Heart left ventricle (tissue), 16 donors: Measurements from ENCODE around the gene PTGDS. TPM values are rescaled to one million over a fixed set of nuclear protein-coding genes. Genes with fewer than 3 reads are reported as not detected.

Experiments
- ATAC-seq, 4 donors: fragments of 200-7000 bp; cut with Tn5 transposase; one replicate each; pipeline ENCODE4 v1.9.1; 2020 to 2022; ENCODE audit warnings: moderate library complexity in 4 of 4, mild to moderate bottlenecking in 3 of 4, moderate number of reproducible peaks in 1 of 4
- DNase-seq, 5 donors: peaks; one replicate each; pipeline ENCODE4 v3.0.0-alpha.2; 2020
- H3K27ac ChIP-seq, 12 donors: fragments of 200-600 bp; sonication (generic) in 4 of 12; one replicate each; pipeline versions ENCODE4 v1.5.0 to v1.8.0; 2016 to 2022; ENCODE audit warnings: mild to moderate bottlenecking in 2 of 12
- H3K27me3 ChIP-seq, 9 donors: fragments of 200-600 bp; sonication (generic) in 2 of 9; one replicate each; pipeline versions ENCODE4 v1.5.1 to v1.8.0; 2016 to 2022; ENCODE audit warnings: mild to moderate bottlenecking in 3 of 9
- H3K36me3 ChIP-seq, 9 donors: fragments of 200-600 bp; sonication (generic) in 2 of 9; one replicate each; pipeline versions ENCODE4 v1.5.0 to v1.8.0; 2018 to 2022; ENCODE audit warnings: mild to moderate bottlenecking in 2 of 9
- H3K4me1 ChIP-seq, 12 donors: fragments of 200-600 bp; sonication (generic) in 4 of 12; one replicate each; pipeline versions ENCODE4 v1.5.0 to v1.8.0; 2016 to 2022; ENCODE audit warnings: mild to moderate bottlenecking in 3 of 12
- H3K4me3 ChIP-seq, 12 donors: fragments of 200-600 bp; sonication (generic) in 4 of 12; one replicate each; pipeline versions ENCODE4 v1.5.0 to v1.8.0; 2017 to 2022; ENCODE audit warnings: mild to moderate bottlenecking in 9 of 12, moderate library complexity in 4 of 12
- H3K9me3 ChIP-seq, 12 donors: fragments of 200-600 bp; sonication (generic) in 4 of 12; one replicate each; pipeline versions ENCODE4 v1.5.0 to v1.8.0; 2016 to 2022; ENCODE audit warnings: mild to moderate bottlenecking in 1 of 12
- POLR2A ChIP-seq, 2 donors: fragments of 450-650 bp; IDR thresholded peaks; one replicate each; pipeline ENCODE4 v1.6.1; 2017; ENCODE audit warnings: antibody characterized with exemption in 2 of 2, mild to moderate bottlenecking in 2 of 2, moderate library complexity in 2 of 2
- WGBS, 4 donors: extraction: QIAGEN DNeasy Blood & Tissue Kit in 2 of 4; methylation state at CpG; one replicate each; pipeline versions ENCODE4 v1.1.5 to v1.1.7; 2013 to 2018; 5-methylcytosine and 5-hydroxymethylcytosine counted together
- intact Hi-C, 10 donors: fragments of 100-400 bp; cut with DNase I; formaldehyde crosslinking; loops; one replicate each; pipeline versions ENCODE4 v1.11.1 to v1.14.2; 2022
- polyA plus RNA-seq, 2 donors: library from polyadenylated mRNA; stranded (reverse); fragments of 200-250 nt; gene quantifications; one replicate each; pipeline ENCODE4 v1.2.3, GENCODE V29; 2013
- total RNA-seq, 9 donors: library from RNA; depleted of rRNA in 2 of 9; stranded (reverse); fragments of >200 nt in 2 of 9; fragmentation: NEBNext Ultra II Directional in 3 of 9; extraction: Animal tissue kit (Norgen Biotek cat#: 25700) in 3 of 9; gene quantifications; one replicate each; pipeline versions ENCODE4 v1.1.0 to v1.2.4, GENCODE V29; 2016 to 2023
- TF ChIP-seq, protein P1 (sequence below), 12 donors: fragments of 200-600 bp; sonication (generic) in 4 of 12; IDR thresholded peaks; one replicate each; pipeline versions ENCODE4 v1.5.0 to v1.8.0; 2018 to 2022; ENCODE audit warnings: antibody characterized with exemption in 12 of 12, mild to moderate bottlenecking in 5 of 12
- donor health status: ischemic (EF 13 %, LVEDD 7.1; RV severe dilation, severe dysfunction).
- donor health status: healthy with polysubstance abuse.
- donor health status: DM: no; HTN: yes; CAD: no.
- donor health status: DM: no; HTN: no; CAD: no.
- donor health status: ischemic (EF 25% LVEDD 6.9; RV normal size, moderate dysfunction).
- donor health status: ischemic (EF 25% LVEDD 5.7; RV mildly dilated, moderate dysfunction).
- donor health status: healthy.
- donor health status: DM: yes; HTN: yes; CAD: no.
- donor health status: ischemic (EF 35%, LVEDD 5.7; RV mildly dilated, moderate dysfunction).
- donor health status: nonischemic (EF 11% LVEDD 7.7; RV severe dilation, severe dysfunction).
- donor health status: DM: yes; HTN: yes; CAD: no.
- donor health status: PGD.
- donor health status: ischemic (EF 29% LVEDD 5.4; RV normal size, mild dysfunction).
- donor health status: nonischemic (EF 23%, LVEDD 6.1; RV moderate dilation, normal function).

PTGDS gene
- total and polyA plus RNA-seq, 11 donors = 1,152 to 5,295 (median 3,109) TPM

DNA sequence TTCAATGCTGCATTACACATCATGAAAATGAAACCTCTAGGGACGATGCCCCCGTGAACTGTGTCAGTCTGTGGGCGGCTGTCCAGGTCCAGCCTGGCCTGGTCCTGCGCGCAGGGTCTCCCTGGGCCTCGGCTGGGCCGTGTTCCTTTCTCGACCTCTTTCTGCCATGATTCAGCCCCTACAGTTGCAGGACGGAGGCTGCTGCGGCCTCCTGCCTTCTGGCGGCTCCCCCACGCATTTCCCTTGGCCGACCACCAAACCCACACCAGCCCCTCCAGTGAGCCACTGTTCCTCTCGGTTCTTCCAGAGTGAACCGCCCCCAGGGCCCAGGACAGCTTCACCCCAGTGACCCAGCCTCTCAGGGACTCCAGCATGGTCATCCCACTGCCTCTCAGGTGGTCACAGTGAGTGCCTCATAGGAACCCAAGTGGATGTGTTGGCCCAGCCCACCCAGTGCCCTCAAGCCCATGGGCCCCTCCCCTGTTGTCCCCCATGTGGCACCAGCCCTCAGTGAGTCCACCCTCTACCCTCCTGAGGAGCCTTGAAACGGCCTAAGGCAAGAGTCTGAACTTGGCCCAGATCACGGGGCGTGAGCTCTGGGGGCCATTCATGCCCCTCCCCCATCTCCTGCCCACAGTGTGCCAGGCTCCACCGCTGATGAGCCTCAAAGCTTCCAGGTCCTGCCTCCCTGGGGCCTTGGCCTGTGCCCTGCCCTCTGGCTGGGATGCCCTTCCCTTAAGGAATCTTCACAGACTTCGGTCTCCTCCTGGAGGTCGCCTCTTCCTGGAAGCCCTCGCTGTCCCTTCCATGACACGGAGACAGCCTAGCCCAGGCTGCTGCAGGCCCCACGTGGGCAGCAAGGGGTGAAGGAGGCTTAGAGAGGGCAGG is 29.1 kb downstream of the PTGDS start:
- 65 to 76% (median 70%) methylated on average over 21 to 24 of the region's 24 CpGs for WGBS, 4 donors
- H3K4me1 ChIP-seq = peaks cover 0 to 8% (median 0%) of the 10 kb centered on the region in 12 donors
- H3K27me3 ChIP-seq = no peaks in the 10 kb centered on the region
- H3K27ac ChIP-seq = no peak overlapping the region
- no peak for DNase-seq
- no peak overlapping the region for H3K4me3 ChIP-seq
- TF ChIP-seq POLR2A (IDR thresholded peaks at IDR 0.05) = no peak
- TF ChIP-seq, protein P1, sequence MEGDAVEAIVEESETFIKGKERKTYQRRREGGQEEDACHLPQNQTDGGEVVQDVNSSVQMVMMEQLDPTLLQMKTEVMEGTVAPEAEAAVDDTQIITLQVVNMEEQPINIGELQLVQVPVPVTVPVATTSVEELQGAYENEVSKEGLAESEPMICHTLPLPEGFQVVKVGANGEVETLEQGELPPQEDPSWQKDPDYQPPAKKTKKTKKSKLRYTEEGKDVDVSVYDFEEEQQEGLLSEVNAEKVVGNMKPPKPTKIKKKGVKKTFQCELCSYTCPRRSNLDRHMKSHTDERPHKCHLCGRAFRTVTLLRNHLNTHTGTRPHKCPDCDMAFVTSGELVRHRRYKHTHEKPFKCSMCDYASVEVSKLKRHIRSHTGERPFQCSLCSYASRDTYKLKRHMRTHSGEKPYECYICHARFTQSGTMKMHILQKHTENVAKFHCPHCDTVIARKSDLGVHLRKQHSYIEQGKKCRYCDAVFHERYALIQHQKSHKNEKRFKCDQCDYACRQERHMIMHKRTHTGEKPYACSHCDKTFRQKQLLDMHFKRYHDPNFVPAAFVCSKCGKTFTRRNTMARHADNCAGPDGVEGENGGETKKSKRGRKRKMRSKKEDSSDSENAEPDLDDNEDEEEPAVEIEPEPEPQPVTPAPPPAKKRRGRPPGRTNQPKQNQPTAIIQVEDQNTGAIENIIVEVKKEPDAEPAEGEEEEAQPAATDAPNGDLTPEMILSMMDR (IDR thresholded peaks at IDR 0.05) = no peak
- peak in 3 of 4 donors; percentile 16 to 34 (median 32) for ATAC-seq
- H3K36me3 ChIP-seq = peaks cover 0 to 25% (median 10%) of the 10 kb centered on the region in 9 donors
- H3K9me3 ChIP-seq = peaks cover 0 to 6% (median 0%) of the 10 kb centered on the region in 12 donors
- intact Hi-C loops = no loop called here

DNA sequence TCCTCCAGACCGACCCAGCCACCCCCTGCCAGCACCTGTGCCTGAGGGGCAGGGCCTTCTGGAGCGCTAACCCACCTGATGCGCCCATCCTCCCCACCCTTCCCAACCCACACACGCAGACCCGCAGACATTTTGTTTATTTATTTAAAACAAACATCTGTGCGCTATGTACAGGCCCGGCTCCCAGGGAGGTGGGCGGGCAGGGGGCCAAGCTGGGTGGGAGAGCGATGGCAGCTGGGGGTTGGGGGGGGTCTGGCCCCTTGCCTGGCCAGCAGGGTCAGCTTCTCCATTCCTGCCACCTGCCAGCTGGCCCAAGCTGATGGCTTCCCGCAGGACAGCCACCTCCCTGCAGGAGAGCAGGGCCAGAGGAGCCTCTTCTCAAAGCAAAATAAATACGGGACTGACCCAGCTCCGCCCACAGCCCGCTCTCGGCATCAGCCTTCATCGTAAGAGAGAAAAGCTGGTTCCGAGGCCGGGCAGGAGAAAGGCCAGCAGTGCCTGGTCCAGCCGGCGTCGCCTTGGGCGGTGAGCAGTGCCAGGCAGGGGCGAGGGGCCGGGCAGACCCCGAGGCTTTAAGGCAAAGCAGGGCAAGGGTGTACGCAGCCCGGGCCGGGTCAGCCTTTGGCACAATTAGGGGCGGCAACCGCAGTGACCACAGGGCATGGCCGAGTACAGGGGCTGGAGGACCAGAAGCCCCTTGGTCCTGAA is 30.0 kb downstream of the PTGDS start:
- intact Hi-C loops = no loop called here
- peaks cover 0 to 34% (median 13%) of the 10 kb centered on the region in 9 donors for H3K36me3 ChIP-seq
- no peak overlapping the region for H3K27ac ChIP-seq
- ATAC-seq = peak in 1 of 4 donors; percentile 12
- H3K27me3 ChIP-seq = no peaks in the 10 kb centered on the region
- H3K9me3 ChIP-seq = peaks cover 0 to 6% (median 0%) of the 10 kb centered on the region in 12 donors
- WGBS, 4 donors = 76 to 87% (median 85%) methylated on average over 25 to 30 of the region's 30 CpGs
- DNase-seq = no peak
- no peak overlapping the region for H3K4me3 ChIP-seq
- no peak for TF ChIP-seq POLR2A (IDR thresholded peaks at IDR 0.05)
- TF ChIP-seq, protein P1 (IDR thresholded peaks at IDR 0.05) = no peak
- peaks cover 0 to 7% (median 0%) of the 10 kb centered on the region in 12 donors for H3K4me1 ChIP-seq

DNA sequence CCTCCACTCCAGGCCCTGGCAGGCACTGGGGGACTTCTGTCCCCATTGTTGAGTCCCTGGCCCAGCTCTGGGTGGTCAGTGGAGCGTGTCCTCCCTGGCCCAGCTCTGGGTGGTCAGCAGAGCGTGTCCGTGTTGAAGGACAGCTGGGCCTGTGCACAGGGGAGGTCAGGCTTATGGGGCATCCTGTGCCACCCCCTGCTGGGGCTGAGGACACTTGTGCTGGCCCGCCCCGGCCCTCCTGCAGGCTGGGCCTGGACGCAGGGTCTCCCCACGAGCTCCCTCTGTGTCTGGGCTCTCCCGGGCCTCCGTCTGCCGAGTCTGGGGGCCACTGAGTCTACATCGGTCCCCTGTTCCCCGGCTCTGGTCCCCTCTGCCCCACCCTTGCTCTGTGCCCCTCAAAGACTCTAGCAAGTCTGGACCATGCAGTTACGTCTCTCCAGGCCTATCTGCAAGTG is 30.5 kb downstream of the PTGDS start:
- Histone ChIP-seq H3K27me3 (no peaks in the 10 kb centered on the region), H3K4me1 (peaks cover 0 to 7% (median 0%) of the 10 kb centered on the region in 12 donors), H3K4me3 (no peak overlapping the region), H3K9me3 (peaks cover 0 to 6% (median 0%) of the 10 kb centered on the region in 12 donors), H3K36me3 (peaks cover 0 to 40% (median 19%) of the 10 kb centered on the region in 9 donors), H3K27ac (no peak overlapping the region)
- intact Hi-C loops = no loop called here
- ATAC-seq = peak in 1 of 4 donors; percentile 14
- no peak for TF ChIP-seq POLR2A (IDR thresholded peaks at IDR 0.05)
- TF ChIP-seq, protein P1 (IDR thresholded peaks at IDR 0.05) = no peak
- DNase-seq = no peak
- WGBS, 4 donors = 82 to 92% (median 89%) methylated on average over 5 to 13 of the region's 13 CpGs

DNA sequence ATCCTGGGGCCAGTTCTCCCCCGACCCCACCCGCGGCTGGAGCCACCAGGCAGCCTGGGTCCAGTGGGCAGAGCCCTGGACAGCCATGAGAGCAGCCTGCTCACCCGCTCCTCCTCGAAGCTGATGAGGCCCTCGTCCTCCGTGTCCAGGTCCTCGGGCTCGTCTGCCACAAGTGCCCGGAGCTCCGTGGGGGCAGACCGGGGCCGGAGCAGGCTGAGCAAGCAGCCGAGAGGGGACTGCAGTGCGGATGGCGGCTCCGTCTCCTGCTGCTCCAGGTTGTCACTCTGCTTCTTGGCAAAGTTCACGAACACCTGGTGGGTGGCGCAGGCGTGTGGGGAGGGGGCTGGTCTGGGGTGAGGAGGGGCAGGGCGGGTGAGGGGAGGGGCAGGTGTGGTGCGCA is 31.0 kb downstream of the PTGDS start:
- H3K4me3 ChIP-seq = no peak overlapping the region
- peaks cover 0 to 6% (median 0%) of the 10 kb centered on the region in 12 donors for H3K9me3 ChIP-seq
- H3K27ac ChIP-seq = no peak overlapping the region
- DNase-seq (no peak), ATAC-seq (no peak)
- no peak for TF ChIP-seq POLR2A (IDR thresholded peaks at IDR 0.05)
- TF ChIP-seq, protein P1 (IDR thresholded peaks at IDR 0.05) = no peak
- WGBS, 4 donors = 84 to 92% (median 86%) methylated on average over 3 to 22 of the region's 22 CpGs
- peaks cover 0 to 7% (median 0%) of the 10 kb centered on the region in 12 donors for H3K4me1 ChIP-seq
- no peaks in the 10 kb centered on the region for H3K27me3 ChIP-seq
- H3K36me3 ChIP-seq = peaks cover 0 to 43% (median 19%) of the 10 kb centered on the region in 9 donors
- intact Hi-C loops = no loop called here
